Transverse colon (tissue), 4 donors: Measurements from ENCODE around the gene ADAMTS16. TPM values are rescaled to one million over a fixed set of nuclear protein-coding genes. Genes with fewer than 3 reads are reported as not detected.

ENCODE experiments used
- DNase-seq: peaks from one replicate; pipeline ENCODE4 v3.0.0-alpha.2; 2019
- H3K27ac ChIP-seq, 4 donors: fragments of 200-600 bp; sonication (generic); 2 replicates each; pipeline ENCODE4 v1.5.1; 2016 to 2018; ENCODE audit warnings: inconsistent platforms in 4 of 4
- H3K27me3 ChIP-seq: fragments of 200-600 bp; sonication (generic); 2 replicates; pipeline ENCODE4 v1.5.1; 2017; ENCODE audit warnings: inconsistent platforms
- H3K36me3 ChIP-seq, 4 donors: fragments of 200-600 bp; sonication (generic); 2 replicates each; pipeline ENCODE4 v1.5.1; 2017 to 2019; ENCODE audit warnings: inconsistent platforms in 4 of 4
- H3K4me1 ChIP-seq, 4 donors: fragments of 200-600 bp; sonication (generic); 2 replicates each; pipeline ENCODE4 v1.5.1; 2017 to 2020; ENCODE audit warnings: inconsistent platforms in 4 of 4
- H3K4me3 ChIP-seq, 4 donors: fragments of 200-600 bp; sonication (generic); 1 replicate in 1 of 4; 2 replicates in 3 of 4; pipeline versions ENCODE4 v1.5.1 to v1.6.1; 2017 to 2019; ENCODE audit warnings: inconsistent platforms in 4 of 4
- H3K9me3 ChIP-seq, 2 donors: fragments of 200-600 bp; sonication (generic); 2 replicates each; pipeline ENCODE4 v1.5.1; 2017 to 2019; ENCODE audit warnings: inconsistent platforms in 2 of 2
- CTCF ChIP-seq, 5 experiments: fragments of 200-600 bp in 3 of 5; fragments of 450-650 bp in 2 of 5; sonication (generic) in 3 of 5; IDR thresholded peaks; 1 replicate in 2 of 5; 2 replicates in 3 of 5; pipeline ENCODE4 v1.5.1; 2016 to 2017; ENCODE audit warnings: antibody characterized with exemption in 5 of 5, inconsistent platforms in 3 of 5, mild to moderate bottlenecking in 2 of 5, moderate library complexity in 1 of 5
- EP300 ChIP-seq: sonication (generic); formaldehyde crosslinking; IDR thresholded peaks from one replicate; pipeline ENCODE4 v1.6.1; 2017; ENCODE audit warnings: antibody characterized with exemption, low read depth
- POLR2A ChIP-seq: fragments of 450-650 bp; IDR thresholded peaks from one replicate; pipeline ENCODE4 v1.6.1; 2016; ENCODE audit warnings: antibody characterized with exemption, mild to moderate bottlenecking, moderate library complexity
- POLR2AphosphoS5 ChIP-seq, 3 donors: sonication (generic); formaldehyde crosslinking; IDR thresholded peaks; one replicate each; pipeline ENCODE4 v1.6.1; 2016; ENCODE audit warnings: antibody characterized with exemption in 3 of 3
- WGBS, 2 donors: methylation state at CpG; one replicate each; pipeline ENCODE4 v1.1.5; 2018; ENCODE audit warnings: low coverage in 1 of 2; 5-methylcytosine and 5-hydroxymethylcytosine counted together
- in situ Hi-C, 4 donors: fragments of 200-750 bp; cut with MboI; loops; one replicate each; pipeline versions ENCODE4 v1.15.0 to v1.15.1; 2017; ENCODE audit warnings: low sequenced_read_pairs in 3 of 4, low pct_ligation_motif_present in 1 of 4, low pct_unique_long_range_greater_than_20kb in 1 of 4
- intact Hi-C: fragments of 100-400 bp; cut with DNase I; formaldehyde crosslinking; loops from one replicate; pipeline ENCODE4 v1.15.1; 2023; ENCODE audit warnings: low total_unique reads
- total RNA-seq, 4 donors: library from RNA; depleted of rRNA; stranded (reverse); fragments of >200 nt; gene quantifications; one replicate each; pipeline ENCODE4 v1.1.0, GENCODE V29; 2016

The ADAMTS16 gene
- total RNA-seq, 4 donors from 2014 or later = 0.68 to 4.4 TPM; not detected in 2

GRCh38 chr5:5340206-5340729, 200.1 kb downstream of the ADAMTS16 start:
- 61 to 78% methylated on average over 9 to 15 of the region's 15 CpGs for WGBS, 2 donors
- intact Hi-C loops = no loop called here
- no peaks in the 10 kb centered on the region for H3K27me3 ChIP-seq
- H3K4me3 ChIP-seq = no peak overlapping the region
- H3K27ac ChIP-seq = peak overlapping the region in 3 of 4 donors; percentile 32 to 55 (median 36)
- no peak for TF ChIP-seq EP300
- peak in 2 of 5 experiments; percentile 6 to 9 for TF ChIP-seq CTCF (IDR thresholded peaks at IDR 0.05)
- TF ChIP-seq POLR2AphosphoS5 (IDR thresholded peaks at IDR 0.05) = peak in 1 of 3 donors; percentile 26
- no peaks in the 10 kb centered on the region for H3K36me3 ChIP-seq
- peak; percentile 37 for DNase-seq
- H3K9me3 ChIP-seq = no peaks in the 10 kb centered on the region
- in situ Hi-C loops = no loop called here
- no peaks in the 10 kb centered on the region for H3K4me1 ChIP-seq

- in situ Hi-C loops = no loop called here
- H3K4me3 ChIP-seq = no peak overlapping the region
- H3K27ac ChIP-seq = no peak overlapping the region
- H3K27me3 ChIP-seq = no peaks in the 10 kb centered on the region
- intact Hi-C loops = no loop called here
- 76 to 81% methylated on average over 4 to 10 of the region's 10 CpGs for WGBS, 2 donors
- no peaks in the 10 kb centered on the region for H3K9me3 ChIP-seq
- no peaks in the 10 kb centered on the region for H3K36me3 ChIP-seq
- H3K4me1 ChIP-seq = no peaks in the 10 kb centered on the region
- no peak for TF ChIP-seq POLR2A
- TF ChIP-seq CTCF (IDR thresholded peaks at IDR 0.05) = no peak
- TF ChIP-seq EP300 = no peak
- TF ChIP-seq POLR2AphosphoS5 (IDR thresholded peaks at IDR 0.05) = no peak
- no peak for DNase-seq
Observed at GRCh38 chr5:5341531-5342292, 201.6 kb downstream of the ADAMTS16 start.

- H3K27me3 ChIP-seq = no peaks in the 10 kb centered on the region
- TF ChIP-seq POLR2A = no peak
- TF ChIP-seq EP300 = no peak
- no peak for TF ChIP-seq POLR2AphosphoS5 (IDR thresholded peaks at IDR 0.05)
- TF ChIP-seq CTCF (IDR thresholded peaks at IDR 0.05) = no peak
- no peaks in the 10 kb centered on the region for H3K36me3 ChIP-seq
- intact Hi-C loops (no loop called here), in situ Hi-C loops (no loop called here)
- DNase-seq = no peak
- H3K4me3 ChIP-seq = no peak overlapping the region
- H3K4me1 ChIP-seq = no peaks in the 10 kb centered on the region
- H3K9me3 ChIP-seq = no peaks in the 10 kb centered on the region
- no peak overlapping the region for H3K27ac ChIP-seq
Observed at GRCh38 chr5:5342784-5343183, 202.7 kb downstream of the ADAMTS16 start.

- H3K9me3 ChIP-seq = no peaks in the 10 kb centered on the region
- H3K4me1 ChIP-seq = no peaks in the 10 kb centered on the region
- DNase-seq = no peak
- 76 to 80% methylated on average over 1 to 6 of the region's 6 CpGs for WGBS, 2 donors
- in situ Hi-C loops (no loop called here), intact Hi-C loops (no loop called here)
- H3K27me3 ChIP-seq = no peaks in the 10 kb centered on the region
- H3K4me3 ChIP-seq = no peak overlapping the region
- H3K27ac ChIP-seq = no peak overlapping the region
- no peak for TF ChIP-seq POLR2A
- TF ChIP-seq POLR2AphosphoS5 (IDR thresholded peaks at IDR 0.05) = no peak
- TF ChIP-seq EP300 = no peak
- TF ChIP-seq CTCF (IDR thresholded peaks at IDR 0.05) = no peak
- H3K36me3 ChIP-seq = no peaks in the 10 kb centered on the region
Observed at GRCh38 chr5:5343568-5343967, 203.4 kb downstream of the ADAMTS16 start.
